AG04450 (cell line): ENCODE data around the gene ICE2. TPM values are rescaled to one million over a fixed set of nuclear protein-coding genes. Genes with fewer than 3 reads are reported as not detected.
"Not testable (repeated sequence)": the region's sequence is repeated elsewhere in the genome, so short reads cannot be mapped to it uniquely, and the experiment has no call there.

ENCODE experiments used
- CTCF ChIA-PET: fragments of 300-600, 350-600 bp; formaldehyde crosslinking; extraction: SDS; loops from one replicate; lab custom pipeline; 2022; ENCODE audit warnings: antibody characterized with exemption, inconsistent platforms; lab: Charles Lee
- POLR2A ChIA-PET: fragments of 350-600 bp; formaldehyde crosslinking; extraction: SDS; loops from one replicate; lab custom pipeline; 2021; ENCODE audit warnings: antibody characterized with exemption, inconsistent platforms; lab: Yijun Ruan, JAX
- DNase-seq: peaks from one replicate; pipeline ENCODE4 v3.0.0-alpha.2; 2011; ENCODE audit warnings: low read depth, low spot score
- H3K27ac ChIP-seq: one replicate; pipeline ENCODE4 v1.5.1; 2012; ENCODE audit warnings: low read depth, low read length, control low read depth
- H3K27me3 ChIP-seq: one replicate; pipeline ENCODE4 v1.6.0; 2012; ENCODE audit warnings: low read length; ENCODE audit not compliant: control insufficient read depth, insufficient read depth
- H3K4me3 ChIP-seq: 2 replicates; pipeline ENCODE4 v1.5.1; 2011; ENCODE audit warnings: mild to moderate bottlenecking, low read depth, low read length, control low read depth
- H3K9me3 ChIP-seq: 2 replicates; pipeline ENCODE4 v1.5.1; 2012; ENCODE audit warnings: low read length; ENCODE audit not compliant: control insufficient read depth, insufficient read depth
- CTCF ChIP-seq: IDR thresholded peaks from 2 replicates; pipeline ENCODE4 v1.5.1; 2011; ENCODE audit warnings: low read depth, low read length, control low read depth, inconsistent platforms
- polyA plus RNA-seq: library from polyadenylated mRNA; depleted of rRNA; stranded (reverse); fragments of >200 nt; gene quantifications from 2 replicates; pipeline ENCODE4 v1.2.3, GENCODE V29; 2011

Gene ICE2
- polyA plus RNA-seq, 1 experiment, result 29.3 TPM

DNA sequence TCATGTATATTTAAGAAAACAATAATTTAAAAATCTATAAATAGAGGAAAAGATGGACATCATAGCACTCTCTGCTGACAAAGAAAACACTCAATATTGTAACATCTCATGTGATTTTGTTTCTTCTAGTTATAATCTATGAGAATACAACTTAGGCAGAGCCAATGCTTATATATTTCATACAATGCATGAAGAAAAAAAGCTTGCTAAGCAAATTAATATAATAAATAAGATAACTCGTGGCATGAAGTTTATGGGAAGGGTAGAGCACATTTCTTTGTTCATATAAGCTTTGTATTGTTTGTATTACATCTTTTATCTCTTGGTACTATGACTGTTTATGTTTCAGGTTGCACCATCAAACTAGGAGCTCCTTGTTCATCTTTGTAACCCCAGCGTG lies 73.5 kb downstream of the ICE2 start:
- ChIA-PET POLR2A (interaction anchor here (0.8 kb wide), 1 partner anchor 9 kb away, joined by 3 read pairs; no protein-coding TSS in a partner anchor), CTCF (no interaction called here)
- no peak for TF ChIP-seq CTCF
- Histone ChIP-seq H3K27ac (no peak overlapping the region), H3K4me3 (no peak overlapping the region), H3K27me3 (no peaks in the 10 kb centered on the region), H3K9me3 (no peaks in the 10 kb centered on the region)
- DNase-seq, result no peak

- POLR2A ChIA-PET, CTCF ChIA-PET, H3K9me3 ChIP-seq, H3K4me3 ChIP-seq, DNase-seq, H3K27me3 ChIP-seq, H3K27ac ChIP-seq: not testable (repeated sequence)
Measured at GRCh38 chr15:60404351-60404750, 74.6 kb downstream of the ICE2 start.

DNA sequence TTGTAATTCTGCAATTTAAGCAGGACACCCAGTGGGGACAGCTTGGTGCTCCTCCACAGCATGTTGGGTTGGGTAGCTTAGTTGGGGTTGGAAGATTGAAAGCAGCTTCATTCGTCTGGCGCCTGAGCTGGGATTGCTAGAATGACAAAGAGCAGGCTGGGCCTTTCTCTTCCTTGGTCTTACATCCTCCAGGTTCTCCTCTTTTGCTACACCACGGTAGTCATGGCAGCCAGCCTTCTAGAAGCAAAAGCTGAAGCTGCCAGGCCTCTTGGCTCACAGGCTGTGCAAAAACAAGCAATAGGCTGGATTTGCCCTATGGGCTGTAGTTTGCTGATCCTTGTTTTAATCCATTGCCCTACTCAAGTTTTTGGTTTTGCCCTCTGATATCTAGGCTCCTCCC lies 78.0 kb downstream of the ICE2 start:
- peak overlapping the region; percentile 76 for H3K27ac ChIP-seq
- ChIA-PET POLR2A (interaction anchor here (1.0 to 1.8 kb wide), 4 partner anchors 20 to 39 kb away, joined by 3 to 5 read pairs (median 4); no protein-coding TSS in a partner anchor), CTCF (interaction anchor here (1.3 to 2.6 kb wide), 3 partner anchors 41 to 184 kb away, joined by 3 to 8 read pairs (median 5); no protein-coding TSS in a partner anchor)
- H3K9me3 ChIP-seq, result no peaks in the 10 kb centered on the region; the same call in 1 of the 2 replicates
- no peak for DNase-seq
- no peak for TF ChIP-seq CTCF
- no peaks in the 10 kb centered on the region for H3K27me3 ChIP-seq
- H3K4me3 ChIP-seq, result no peak overlapping the region

DNA sequence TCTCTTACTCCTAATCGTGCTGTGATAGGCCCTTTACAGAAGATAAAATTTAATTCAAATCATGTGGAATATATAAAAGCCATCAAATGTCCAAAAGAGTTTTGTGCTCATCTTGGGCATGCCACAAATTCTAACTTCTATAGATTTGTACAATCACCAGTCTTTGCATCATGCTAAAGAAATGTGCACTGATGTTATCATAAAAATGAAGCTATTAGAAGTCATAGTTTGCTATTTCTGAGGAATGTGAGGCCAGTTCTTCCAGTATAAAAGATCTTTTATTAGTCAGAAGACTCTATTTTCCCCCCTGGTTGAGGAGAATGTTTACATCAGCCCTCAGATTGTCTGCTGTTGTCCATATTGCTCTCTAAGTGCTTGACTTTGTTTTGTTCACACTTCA lies 79.0 kb downstream of the ICE2 start:
- no peak for TF ChIP-seq CTCF
- H3K4me3 ChIP-seq, result no peak overlapping the region
- POLR2A ChIA-PET, result interaction anchor here (0.6 to 1.8 kb wide), 10 partner anchors 18 to 41 kb away, joined by 3 to 6 read pairs (median 3); no protein-coding TSS in a partner anchor

DNA sequence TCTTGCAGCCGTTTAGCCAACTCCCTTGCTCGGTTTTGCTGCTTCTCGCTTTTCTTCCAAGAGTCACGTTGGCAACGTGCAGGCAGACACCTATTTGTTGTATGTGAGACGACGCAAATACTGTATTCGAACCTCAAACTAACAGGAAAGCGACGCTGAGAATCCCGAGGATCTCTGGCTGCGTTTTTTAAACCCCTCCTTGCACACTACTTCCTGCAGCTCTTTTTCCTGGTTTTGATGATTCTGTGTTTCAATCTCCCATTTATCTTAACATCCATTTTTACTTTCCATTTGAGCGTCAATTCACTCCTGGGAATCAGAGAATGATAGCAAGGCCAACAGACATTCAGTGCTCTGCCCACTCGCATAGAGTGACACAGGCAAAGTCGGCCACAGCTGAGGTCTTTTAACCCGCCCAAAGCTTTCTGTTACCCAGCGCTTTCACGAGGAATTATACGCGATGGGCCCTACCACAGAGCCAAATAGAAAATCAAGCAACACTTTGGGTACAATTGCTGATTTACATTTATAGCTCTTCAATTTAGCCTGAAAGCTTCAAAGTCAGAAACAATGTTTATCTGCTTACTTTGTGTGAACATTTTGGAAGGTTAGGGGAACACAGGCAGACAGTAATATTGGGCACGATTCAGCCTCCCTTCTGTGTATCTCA lies 79.6 kb downstream of the ICE2 start:
- TF ChIP-seq CTCF, result no peak
- H3K4me3 ChIP-seq, result peak overlapping the region; percentile 51
- CTCF ChIA-PET, result interaction anchor here (0.6 to 1.5 kb wide), 4 partner anchors 40 to 186 kb away, joined by 3 to 6 read pairs (median 4); no protein-coding TSS in a partner anchor

More for the DNA sequence above, 79.0 kb downstream of the ICE2 start:
- no peaks in the 10 kb centered on the region for H3K27me3 ChIP-seq
- CTCF ChIA-PET, result interaction anchor here (0.9 to 1.5 kb wide), 3 partner anchors 41 to 185 kb away, joined by 3 to 6 read pairs (median 5); no protein-coding TSS in a partner anchor
- H3K9me3 ChIP-seq, result no peaks in the 10 kb centered on the region; the same call in 1 of the 2 replicates
- DNase-seq, result no peak
- H3K27ac ChIP-seq, result peak overlapping the region; percentile 97

More for the DNA sequence above, 79.6 kb downstream of the ICE2 start:
- Histone ChIP-seq H3K9me3 (no peaks in the 10 kb centered on the region; the same call in 1 of the 2 replicates), H3K27me3 (no peaks in the 10 kb centered on the region), H3K27ac (peak overlapping the region; percentile 97)
- POLR2A ChIA-PET, result interaction anchor here (0.6 to 1.9 kb wide), 10 partner anchors 18 to 41 kb away, joined by 3 to 24 read pairs (median 4); no protein-coding TSS in a partner anchor
- no peak for DNase-seq
